GM21367 (cell line): ENCODE data around the gene CORIN.

Experiments
- ATAC-seq: cut with Tn5 transposase; IDR thresholded peaks from one replicate; pipeline ENCODE4 v1.9.1; 2021; ENCODE audit not compliant: unreplicated experiment

CORIN gene

GRCh38 chr4:47837908-47838294, at the start of gene CORIN:
TSS of gene CORIN (minus strand) at chr4:47838067. CDS start at chr4:47837949, 118 bp downstream.
- ATAC-seq = no peak

GRCh38 chr4:47882228-47882627, 44.4 kb upstream of the CORIN start:
- no peak for ATAC-seq

GRCh38 chr4:47879458-47879857, 41.6 kb upstream of the CORIN start:
- ATAC-seq = no peak

- ATAC-seq = no peak
Observed at GRCh38 chr4:47876784-47877546, 39.1 kb upstream of the CORIN start.

- no peak for ATAC-seq
Observed at GRCh38 chr4:47876310-47876709, 38.4 kb upstream of the CORIN start.

- no peak for ATAC-seq
Observed at GRCh38 chr4:47873877-47874541, 36.1 kb upstream of the CORIN start.

GRCh38 chr4:47863486-47863885, 25.6 kb upstream of the CORIN start:
- ATAC-seq = no peak

- no peak for ATAC-seq
Observed at GRCh38 chr4:47862297-47862696, 24.4 kb upstream of the CORIN start.

GRCh38 chr4:47860305-47860704, 22.4 kb upstream of the CORIN start:
- ATAC-seq = no peak

- no peak for ATAC-seq
Observed at GRCh38 chr4:47858006-47858405, 20.1 kb upstream of the CORIN start.

GRCh38 chr4:47856713-47857112, 18.8 kb upstream of the CORIN start:
- ATAC-seq = no peak

- no peak for ATAC-seq
Observed at GRCh38 chr4:47855350-47855749, 17.5 kb upstream of the CORIN start.

- no peak for ATAC-seq
Observed at GRCh38 chr4:47852136-47852535, 14.3 kb upstream of the CORIN start.

- no peak for ATAC-seq
Observed at GRCh38 chr4:47849466-47849865, 11.6 kb upstream of the CORIN start.

- no peak for ATAC-seq
Observed at GRCh38 chr4:47848041-47848440, 10.2 kb upstream of the CORIN start.

GRCh38 chr4:47842985-47843384, 5.1 kb upstream of the CORIN start:
- no peak for ATAC-seq

GRCh38 chr4:47840291-47840690, 2.4 kb upstream of the CORIN start:
- no peak for ATAC-seq

- ATAC-seq = peak; percentile 59
Observed at GRCh38 chr4:47839259-47839658, 1.4 kb upstream of the CORIN start.

GRCh38 chr4:47838445-47838844, 578 bp upstream of the CORIN start:
- ATAC-seq = no peak

GRCh38 chr4:47837094-47837907, 566 bp downstream of the CORIN start:
- peak; percentile 52 for ATAC-seq

- peak; percentile 66 for ATAC-seq
Observed at GRCh38 chr4:47836641-47837093, 1.2 kb downstream of the CORIN start.

GRCh38 chr4:47835494-47835893, 2.4 kb downstream of the CORIN start:
- ATAC-seq = no peak
